Activated naive CD4-positive, alpha-beta T cell treated with anti-CD3 and anti-CD28 coated beads, Interleukin-2, amount 50 U/mL, for 24 hours (primary cell): ENCODE results near the gene TLN1.
A peak's percentile ranks its signal among the peaks of the same experiment; 100 is the strongest.

Experiments
- H3K27ac Mint-ChIP-seq: one replicate; pipeline ENCODE4 v1.8.0; 2021; ENCODE audit warnings: mild to moderate bottlenecking, mixed read lengths
- H3K27me3 Mint-ChIP-seq: one replicate; pipeline ENCODE4 v1.8.0; 2021; ENCODE audit warnings: mixed read lengths
- H3K36me3 Mint-ChIP-seq: one replicate; pipeline ENCODE4 v1.8.0; 2021; ENCODE audit warnings: mixed read lengths
- H3K4me1 Mint-ChIP-seq: one replicate; pipeline ENCODE4 v1.8.0; 2021; ENCODE audit warnings: mixed read lengths
- H3K4me3 Mint-ChIP-seq: one replicate; pipeline ENCODE4 v1.8.0; 2021; ENCODE audit warnings: mild to moderate bottlenecking, mixed read lengths
- H3K9me3 Mint-ChIP-seq: one replicate; pipeline ENCODE4 v1.8.0; 2021; ENCODE audit warnings: mixed read lengths

The TLN1 gene

GRCh38 chr9:35757892-35758275 lies 25.9 kb upstream of the TLN1 start:
- no peaks in the 10 kb centered on the region for H3K27me3 Mint-ChIP-seq
- H3K36me3 Mint-ChIP-seq = peaks cover 8% of the 10 kb centered on the region
- peak overlapping the region; percentile 72 for H3K27ac Mint-ChIP-seq
- H3K4me3 Mint-ChIP-seq = peak overlapping the region; percentile 93
- H3K9me3 Mint-ChIP-seq = no peaks in the 10 kb centered on the region
- peaks cover 49% of the 10 kb centered on the region for H3K4me1 Mint-ChIP-seq

DNA sequence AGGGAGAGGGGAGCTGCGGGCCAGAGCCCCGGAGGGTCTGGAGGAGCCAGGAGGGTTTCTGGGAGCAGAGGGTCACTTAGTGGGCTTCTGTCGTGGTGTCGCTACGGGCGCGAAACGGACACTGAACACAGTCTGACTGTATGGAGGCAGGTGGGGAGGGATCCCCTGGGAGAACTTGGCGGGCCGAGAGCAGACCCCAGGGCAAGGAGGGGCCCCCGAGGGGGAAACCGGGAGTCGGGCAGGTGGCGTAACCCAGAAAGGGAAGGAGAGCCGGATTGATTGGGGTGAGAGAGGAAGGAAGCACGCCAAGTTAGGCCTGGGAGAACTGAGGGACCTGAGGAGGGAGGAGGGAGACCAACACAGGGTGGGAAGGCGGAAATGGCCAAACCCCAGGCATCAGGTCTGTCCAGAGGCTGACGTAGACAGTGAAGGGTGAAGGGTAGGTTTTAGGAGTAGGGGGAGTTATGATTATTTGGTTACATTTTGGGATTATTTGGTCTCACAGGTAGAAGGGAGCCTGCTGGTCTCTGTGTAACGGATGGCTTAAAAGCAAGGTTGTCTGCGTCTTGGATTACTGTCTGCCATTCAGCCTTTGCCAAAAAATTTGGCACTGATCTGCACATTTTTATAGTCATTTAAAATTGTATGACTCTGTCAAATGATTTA lies 25.4 kb upstream of the TLN1 start:
- H3K4me1 Mint-ChIP-seq = peaks cover 49% of the 10 kb centered on the region
- H3K36me3 Mint-ChIP-seq = peaks cover 10% of the 10 kb centered on the region
- peak overlapping the region; percentile 85 for H3K27ac Mint-ChIP-seq
- H3K4me3 Mint-ChIP-seq = peak overlapping the region; percentile 93
- H3K27me3 Mint-ChIP-seq = no peaks in the 10 kb centered on the region
- H3K9me3 Mint-ChIP-seq = no peaks in the 10 kb centered on the region

- Mint-ChIP-seq H3K4me3 (peak overlapping the region; percentile 93), H3K27ac (peak overlapping the region; percentile 97), H3K36me3 (peaks cover 13% of the 10 kb centered on the region), H3K4me1 (peaks cover 43% of the 10 kb centered on the region), H3K9me3 (no peaks in the 10 kb centered on the region), H3K27me3 (no peaks in the 10 kb centered on the region)
These were observed 24.6 kb upstream of the TLN1 start for GRCh38 chr9:35756275-35757225.

DNA sequence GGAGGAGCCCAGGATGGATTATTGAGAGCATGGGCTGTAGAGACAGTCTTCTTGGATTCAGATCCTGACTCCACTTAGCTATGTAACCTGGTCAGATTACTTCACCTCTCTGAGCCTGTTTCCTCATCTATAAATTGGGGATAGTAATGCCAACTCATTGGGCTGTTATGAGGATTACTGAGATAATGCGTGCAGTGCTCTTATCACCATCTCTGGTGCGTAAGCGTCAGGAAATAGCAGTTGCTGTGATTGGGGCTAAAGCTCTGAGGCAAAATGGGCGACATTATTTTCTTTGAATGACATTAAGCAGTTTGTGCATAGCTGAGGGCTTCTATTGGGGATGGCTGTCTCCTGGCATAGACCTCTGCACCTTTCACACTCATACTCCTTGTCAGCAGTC lies 23.1 kb upstream of the TLN1 start:
- Mint-ChIP-seq H3K9me3 (no peaks in the 10 kb centered on the region), H3K36me3 (peaks cover 10% of the 10 kb centered on the region), H3K4me3 (no peak overlapping the region), H3K27me3 (no peaks in the 10 kb centered on the region), H3K4me1 (peaks cover 33% of the 10 kb centered on the region), H3K27ac (no peak overlapping the region)

GRCh38 chr9:35754264-35754663 lies 22.3 kb upstream of the TLN1 start, which contains the start of gene MSMP:
TSS of gene MSMP (minus strand) at chr9:35754276. CDS start at chr9:35754129, 147 bp downstream.
- H3K36me3 Mint-ChIP-seq = peaks cover 10% of the 10 kb centered on the region
- peak within 1 kb of the TSS; percentile 70 for H3K27ac Mint-ChIP-seq
- no peaks in the 10 kb centered on the region for H3K9me3 Mint-ChIP-seq
- no peak within 1 kb of the TSS for H3K4me3 Mint-ChIP-seq
- no peaks in the 10 kb centered on the region for H3K27me3 Mint-ChIP-seq
- peaks cover 32% of the 10 kb centered on the region for H3K4me1 Mint-ChIP-seq

DNA sequence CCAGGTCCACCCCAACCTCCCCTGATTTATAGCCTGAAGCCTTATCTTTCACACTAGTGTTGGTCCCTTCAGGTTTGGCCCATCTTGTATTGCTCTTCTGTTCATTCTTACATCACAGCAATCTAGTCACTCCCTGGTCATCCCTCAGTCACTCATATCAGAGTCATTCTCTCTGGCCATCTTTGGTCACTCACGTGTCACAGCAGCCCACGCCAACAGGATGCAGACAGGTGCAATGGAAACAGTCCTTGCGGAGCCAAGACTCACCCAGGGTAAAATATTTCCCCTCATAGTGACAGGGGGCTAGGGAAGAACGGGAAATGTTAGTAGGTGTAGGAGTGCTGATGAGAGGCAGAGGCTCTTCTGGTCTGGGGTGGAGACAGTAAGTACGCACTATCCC lies 21.5 kb upstream of the TLN1 start:
- peak overlapping the region; percentile 70 for H3K27ac Mint-ChIP-seq
- no peaks in the 10 kb centered on the region for H3K27me3 Mint-ChIP-seq
- H3K4me3 Mint-ChIP-seq = no peak overlapping the region
- H3K4me1 Mint-ChIP-seq = peaks cover 26% of the 10 kb centered on the region
- no peaks in the 10 kb centered on the region for H3K9me3 Mint-ChIP-seq
- H3K36me3 Mint-ChIP-seq = peaks cover 10% of the 10 kb centered on the region

- Mint-ChIP-seq H3K4me1 (peaks cover 37% of the 10 kb centered on the region), H3K36me3 (peaks cover 12% of the 10 kb centered on the region), H3K27me3 (no peaks in the 10 kb centered on the region), H3K9me3 (no peaks in the 10 kb centered on the region), H3K27ac (no peak overlapping the region), H3K4me3 (peak overlapping the region; percentile 92)
These were observed 18.2 kb upstream of the TLN1 start for GRCh38 chr9:35750256-35750531.

GRCh38 chr9:35749515-35750255 lies 17.7 kb upstream of the TLN1 start:
- Mint-ChIP-seq H3K27me3 (no peaks in the 10 kb centered on the region), H3K36me3 (peaks cover 12% of the 10 kb centered on the region), H3K9me3 (no peaks in the 10 kb centered on the region), H3K4me1 (peaks cover 37% of the 10 kb centered on the region), H3K4me3 (peak overlapping the region; percentile 92), H3K27ac (peak overlapping the region; percentile 87)

- peak within 1 kb of the TSS; percentile 92 for H3K4me3 Mint-ChIP-seq
- no peaks in the 10 kb centered on the region for H3K9me3 Mint-ChIP-seq
- H3K27ac Mint-ChIP-seq = peak within 1 kb of the TSS; percentile 87
- peaks cover 37% of the 10 kb centered on the region for H3K4me1 Mint-ChIP-seq
- H3K36me3 Mint-ChIP-seq = peaks cover 12% of the 10 kb centered on the region
- H3K27me3 Mint-ChIP-seq = no peaks in the 10 kb centered on the region
These were observed 17.0 kb upstream of the TLN1 start, which contains the start of the genes GBA2 and RGP1 for GRCh38 chr9:35748858-35749514. TSS of gene GBA2 (minus strand) at chr9:35749228. CDS start at chr9:35748704, 524 bp downstream. TSS of gene RGP1 (plus strand) at chr9:35749287. CDS start at chr9:35749756, 469 bp downstream.

GRCh38 chr9:35748242-35748857 lies 16.4 kb upstream of the TLN1 start:
- H3K27me3 Mint-ChIP-seq = no peaks in the 10 kb centered on the region
- H3K27ac Mint-ChIP-seq = peak overlapping the region; percentile 83
- H3K4me3 Mint-ChIP-seq = peak overlapping the region; percentile 91
- H3K36me3 Mint-ChIP-seq = peaks cover 7% of the 10 kb centered on the region
- H3K9me3 Mint-ChIP-seq = no peaks in the 10 kb centered on the region
- H3K4me1 Mint-ChIP-seq = peaks cover 37% of the 10 kb centered on the region

- Mint-ChIP-seq H3K4me1 (peaks cover 47% of the 10 kb centered on the region), H3K27me3 (no peaks in the 10 kb centered on the region), H3K36me3 (peaks cover 2% of the 10 kb centered on the region), H3K9me3 (no peaks in the 10 kb centered on the region), H3K27ac (no peak overlapping the region), H3K4me3 (peak overlapping the region; percentile 91)
These were observed 14.6 kb upstream of the TLN1 start for GRCh38 chr9:35746583-35746982.

DNA sequence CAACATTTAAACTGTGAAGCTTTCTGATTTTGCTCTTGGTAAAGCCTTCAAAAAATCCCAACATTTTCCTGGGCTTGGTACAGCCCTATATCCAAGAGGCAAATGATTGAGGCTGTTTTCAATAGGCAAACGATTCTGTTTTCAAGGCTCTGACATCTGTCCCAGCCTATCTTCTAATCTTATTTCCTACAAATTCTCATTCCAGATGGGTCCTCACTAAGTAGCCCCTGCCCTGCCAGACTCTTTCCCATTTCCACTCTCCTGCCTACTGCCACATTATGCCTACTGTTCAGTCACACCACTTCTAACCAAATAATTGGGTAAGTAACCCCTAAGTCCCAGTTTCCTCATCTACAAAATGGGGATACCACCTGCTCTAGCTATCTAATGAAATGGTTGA lies 13.6 kb upstream of the TLN1 start:
- H3K9me3 Mint-ChIP-seq = no peaks in the 10 kb centered on the region
- H3K27me3 Mint-ChIP-seq = no peaks in the 10 kb centered on the region
- H3K36me3 Mint-ChIP-seq = peaks cover 2% of the 10 kb centered on the region
- H3K4me3 Mint-ChIP-seq = peak overlapping the region; percentile 63
- peaks cover 47% of the 10 kb centered on the region for H3K4me1 Mint-ChIP-seq
- H3K27ac Mint-ChIP-seq = peak overlapping the region; percentile 59

DNA sequence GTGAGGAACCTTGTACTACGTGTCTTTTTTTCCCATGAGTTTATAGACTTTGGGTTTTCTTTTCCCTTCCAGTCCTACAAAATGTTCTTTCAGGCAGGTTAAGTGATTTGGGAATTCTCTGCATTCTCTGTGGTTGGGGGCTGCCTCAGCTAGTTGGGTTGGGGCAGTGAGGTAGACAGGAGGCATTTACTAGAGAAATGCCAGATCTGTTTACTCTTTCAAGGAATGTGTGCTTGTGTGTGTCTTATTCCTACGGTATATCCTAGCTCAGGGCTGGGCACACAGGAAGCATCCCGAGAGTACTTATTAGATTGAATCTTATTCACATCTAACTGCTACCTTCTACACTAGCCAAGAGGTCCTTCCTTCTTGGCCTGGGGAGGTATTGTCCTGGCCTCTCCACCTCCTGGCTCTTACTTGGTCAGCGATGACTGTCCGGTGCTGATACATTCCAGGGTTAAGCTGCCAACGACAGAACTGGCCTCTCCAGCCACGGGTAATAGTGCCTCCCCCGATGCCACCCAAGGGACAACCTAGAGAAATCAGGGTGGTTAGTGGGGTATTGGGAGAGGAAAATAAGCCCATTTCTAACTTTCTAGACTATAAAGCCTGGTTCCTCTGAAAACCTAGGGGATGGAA lies 12.0 kb upstream of the TLN1 start:
- H3K9me3 Mint-ChIP-seq = no peaks in the 10 kb centered on the region
- H3K27ac Mint-ChIP-seq = no peak overlapping the region
- H3K4me3 Mint-ChIP-seq = no peak overlapping the region
- H3K36me3 Mint-ChIP-seq = peaks cover 2% of the 10 kb centered on the region
- peaks cover 40% of the 10 kb centered on the region for H3K4me1 Mint-ChIP-seq
- H3K27me3 Mint-ChIP-seq = no peaks in the 10 kb centered on the region

GRCh38 chr9:35743452-35743851 lies 11.5 kb upstream of the TLN1 start:
- Mint-ChIP-seq H3K36me3 (peaks cover 2% of the 10 kb centered on the region), H3K27ac (no peak overlapping the region), H3K27me3 (no peaks in the 10 kb centered on the region), H3K4me3 (no peak overlapping the region), H3K9me3 (no peaks in the 10 kb centered on the region), H3K4me1 (peaks cover 40% of the 10 kb centered on the region)
